GM19468 (cell line): ENCODE measurements around the gene YBX1.
"Not testable (repeated sequence)": the region's sequence is repeated elsewhere in the genome, so short reads cannot be mapped to it uniquely, and the experiment has no call there.

Source experiments
- ATAC-seq: cut with Tn5 transposase; IDR thresholded peaks from one replicate; pipeline ENCODE4 v1.9.1; 2021; ENCODE audit warnings: mild to moderate bottlenecking, moderate library complexity, moderate number of reproducible peaks; ENCODE audit not compliant: unreplicated experiment; ENCODE audit errors: extremely low read depth

YBX1 gene

DNA sequence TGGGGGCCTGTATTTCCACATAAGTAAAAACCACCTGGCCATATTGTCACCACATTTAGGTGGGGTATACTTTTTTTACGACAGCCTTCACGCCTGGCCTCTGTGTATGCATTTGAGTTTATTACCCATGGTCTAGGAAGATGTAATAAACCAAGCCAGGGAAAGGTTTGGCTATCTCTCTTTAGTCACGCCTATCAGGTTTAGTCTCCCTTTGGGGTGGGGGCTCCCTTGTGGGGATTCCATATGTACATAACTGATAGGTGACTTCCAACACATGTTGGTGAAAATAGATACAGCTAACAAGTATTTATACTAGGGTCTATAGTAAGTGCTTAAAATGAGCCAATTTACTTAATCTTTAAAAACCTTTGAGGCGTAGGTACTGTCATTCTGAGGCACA, 4.2 kb downstream of the YBX1 start:
- ATAC-seq = no peak

DNA sequence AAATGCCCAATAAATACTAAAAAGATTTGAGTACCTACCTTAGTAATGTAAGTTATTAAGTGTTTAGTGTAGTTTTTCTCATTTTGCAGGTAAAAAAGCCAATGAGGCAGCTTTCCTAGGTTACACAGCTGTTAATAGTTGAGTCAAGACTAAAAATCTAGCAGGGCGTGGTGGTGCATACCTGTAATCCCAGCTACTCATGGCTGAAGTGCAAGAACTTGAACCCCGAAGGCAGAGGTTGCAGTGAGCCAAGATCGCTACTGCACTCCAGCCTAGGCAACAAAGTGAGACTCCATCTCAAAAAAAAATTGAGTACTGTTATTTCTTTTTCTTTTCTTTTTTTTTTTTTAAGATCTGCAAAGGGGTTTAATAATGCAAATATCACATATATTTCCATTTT, 7.7 kb downstream of the YBX1 start:
- ATAC-seq = no peak

DNA sequence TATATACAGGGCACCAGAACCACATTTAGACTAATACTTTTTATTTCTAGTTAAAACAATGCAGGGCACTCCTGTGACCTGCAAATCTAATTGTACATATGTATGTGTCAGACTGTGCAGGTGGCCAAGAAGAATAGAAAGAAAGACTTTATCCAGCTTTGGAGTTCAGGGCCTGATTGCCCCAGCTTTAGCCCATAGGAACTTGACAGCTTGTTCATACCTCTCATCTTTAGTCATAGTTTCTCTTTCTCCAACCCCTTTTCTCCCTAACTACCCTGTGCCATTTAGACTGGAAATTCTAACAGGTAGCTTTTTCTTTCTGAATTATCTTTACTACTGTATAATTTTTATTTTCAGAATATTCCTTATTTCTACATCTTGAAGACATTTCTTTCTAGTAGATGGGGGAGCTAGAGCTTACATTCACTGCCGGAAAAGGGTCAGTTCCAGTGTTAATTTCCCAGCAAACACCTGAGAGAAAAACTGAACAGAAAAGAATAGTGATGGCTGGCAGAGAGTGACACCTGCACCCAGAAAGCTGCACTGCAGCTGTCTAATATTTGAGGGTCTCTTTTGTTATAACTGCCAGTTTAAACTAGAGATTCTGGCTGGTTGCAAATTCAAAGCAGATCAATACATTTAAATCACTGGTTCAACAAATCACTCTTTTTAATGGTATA, 8.4 kb downstream of the YBX1 start:
- ATAC-seq = no peak

DNA sequence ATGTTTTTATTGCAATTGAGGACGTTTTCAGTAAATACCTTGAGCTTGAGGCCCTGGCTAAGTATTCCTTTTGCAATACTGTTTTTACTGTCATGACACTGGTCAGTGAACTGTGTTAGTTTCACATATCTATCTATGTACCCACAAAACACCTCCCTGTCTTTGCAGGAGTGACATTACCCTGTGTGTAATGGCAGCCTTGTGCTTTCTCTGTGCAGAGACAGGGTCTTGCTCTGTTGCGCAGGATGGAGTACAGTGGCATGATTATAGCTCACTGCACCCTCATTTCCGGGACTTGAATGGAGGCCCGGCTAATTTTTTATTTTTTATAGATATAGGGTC, 8.9 kb downstream of the YBX1 start:
- ATAC-seq = no peak

DNA sequence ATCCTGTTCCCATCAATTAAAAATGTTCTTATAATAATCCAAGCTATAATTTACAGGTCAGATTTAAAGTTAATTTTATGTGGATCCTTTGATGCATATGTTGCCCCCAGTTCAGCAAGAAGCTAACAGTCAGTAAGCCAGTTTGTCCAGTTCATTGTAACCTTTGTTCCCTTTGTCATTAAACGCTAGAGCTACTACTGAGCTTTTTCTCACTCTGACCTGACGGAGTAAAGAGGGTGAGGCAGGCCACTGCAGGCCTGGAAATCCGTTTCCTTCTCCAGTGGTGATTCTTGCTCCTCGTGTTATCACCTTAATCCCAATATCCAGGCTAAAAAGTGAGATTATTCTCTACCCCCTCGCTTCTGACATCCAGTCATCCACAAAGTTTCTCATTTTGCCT, 10.2 kb downstream of the YBX1 start:
- no peak for ATAC-seq

DNA sequence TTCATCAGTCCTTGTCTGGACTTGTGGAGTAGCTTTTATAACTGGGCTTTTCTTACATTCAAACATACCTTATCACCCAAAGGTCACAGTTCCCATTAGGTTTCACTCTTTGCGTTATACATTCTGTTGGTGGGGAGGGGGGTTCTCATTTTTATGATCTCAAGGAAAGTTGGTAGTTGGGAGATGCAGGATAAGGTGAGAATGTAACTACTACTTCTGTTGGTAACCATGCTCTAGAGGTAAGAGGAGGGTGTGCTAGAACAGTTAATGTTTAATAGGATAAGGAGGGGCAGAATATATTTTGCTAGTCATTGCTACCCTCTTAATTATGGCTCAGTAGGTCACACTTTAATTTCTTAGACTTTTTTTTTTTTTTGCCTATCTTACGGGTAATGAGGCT, 10.7 kb downstream of the YBX1 start:
- no peak for ATAC-seq

DNA sequence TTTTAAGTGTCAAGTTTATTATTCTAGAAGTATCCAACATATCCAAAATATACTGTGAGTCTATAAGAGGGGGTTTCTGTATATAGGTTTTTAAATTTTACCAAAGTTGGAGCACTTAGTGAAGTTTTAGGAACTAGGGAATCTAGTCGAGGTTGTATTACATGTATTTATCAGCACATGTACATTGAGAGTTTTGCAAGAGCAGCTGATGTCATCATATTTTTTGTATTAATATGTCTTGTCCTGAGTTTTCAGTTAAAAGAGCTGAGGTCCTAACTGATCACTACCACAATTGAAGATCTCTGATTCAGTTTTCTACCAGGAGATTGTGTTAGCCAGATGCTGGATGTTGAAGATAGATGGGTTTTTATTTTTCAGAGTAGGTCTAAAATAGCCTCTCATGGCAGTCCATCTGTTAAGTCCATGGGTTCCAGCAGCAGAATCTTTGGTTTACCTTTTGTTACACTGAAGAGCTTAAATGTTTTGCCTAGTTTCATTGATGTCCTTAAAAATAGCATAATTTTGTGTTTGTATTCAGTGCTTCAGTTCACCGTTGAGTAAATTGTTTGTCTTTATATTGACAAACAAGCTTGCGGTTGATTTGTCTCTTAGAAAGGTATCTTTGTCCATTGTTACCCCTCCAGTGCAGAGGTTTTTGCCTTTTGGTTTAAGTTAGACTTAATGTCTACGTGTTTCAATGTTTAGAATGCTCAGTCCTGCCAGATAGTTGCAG, 16.0 kb downstream of the YBX1 start:
- ATAC-seq = no peak

DNA sequence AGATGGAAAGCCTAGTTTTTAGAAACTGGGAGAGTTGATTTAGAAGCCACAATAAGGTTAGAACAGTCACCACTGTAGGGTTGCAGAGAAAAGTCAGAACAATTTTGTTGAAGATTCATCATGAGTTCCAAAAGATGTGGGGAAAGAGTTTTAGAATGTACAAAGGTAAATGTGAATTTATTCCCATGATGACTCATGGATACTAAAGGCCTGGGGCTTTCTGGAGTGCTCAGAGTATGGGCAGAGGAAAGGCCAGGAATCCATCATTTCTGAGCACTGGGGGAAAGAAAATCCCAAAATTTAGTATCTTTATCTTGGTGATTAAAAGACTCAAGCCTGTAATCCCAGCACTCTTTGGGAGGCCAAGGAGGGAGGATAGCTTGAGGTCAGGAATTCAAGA, 17.8 kb downstream of the YBX1 start:
- ATAC-seq = no peak

DNA sequence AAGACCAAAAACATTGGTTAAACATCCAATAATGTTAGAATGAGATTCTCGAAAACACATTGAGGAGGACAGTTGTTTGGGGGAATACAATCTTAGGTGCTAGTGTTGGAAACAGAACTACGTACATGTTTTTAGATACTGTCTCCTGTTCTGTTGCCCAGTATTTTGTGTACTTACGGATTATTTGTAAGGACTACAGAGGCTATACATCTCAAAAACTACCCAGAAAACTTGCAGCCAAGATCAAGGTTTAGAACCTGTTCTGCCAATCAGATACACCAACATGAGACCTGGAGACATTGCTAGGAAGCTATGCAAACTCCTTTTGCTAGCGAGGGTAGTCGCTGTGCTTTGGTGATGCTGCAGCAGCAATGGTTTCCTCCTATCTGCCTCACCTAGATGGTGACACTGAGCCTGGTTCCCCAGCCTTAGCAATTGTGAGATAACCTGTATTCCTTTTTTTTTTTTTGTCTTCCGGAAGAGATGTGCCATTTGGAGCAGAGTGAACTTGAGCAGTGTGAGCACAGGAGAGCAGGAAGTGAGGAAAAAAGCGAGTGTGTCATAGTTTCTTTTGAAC, 21.8 kb downstream of the YBX1 start:
- ATAC-seq = no peak

DNA sequence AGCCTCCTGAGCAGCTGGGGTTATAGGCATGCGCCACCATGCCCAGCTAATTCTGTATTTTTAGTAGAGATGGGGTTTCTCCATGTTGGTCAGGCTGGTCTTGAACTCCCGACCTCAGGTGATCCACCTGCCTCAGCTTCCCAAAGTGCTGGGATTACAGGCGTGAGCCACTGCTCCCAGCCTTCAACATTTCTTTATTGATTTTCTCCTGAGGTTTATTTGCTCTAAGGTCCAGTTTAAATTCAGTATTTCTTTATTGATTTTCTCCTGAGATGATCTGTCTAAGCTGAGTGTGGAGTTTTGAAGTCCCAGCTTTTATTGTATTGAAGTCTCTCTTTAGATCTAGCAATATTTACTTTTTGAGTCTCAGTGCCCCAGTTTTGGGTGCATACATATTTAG, 30.6 kb downstream of the YBX1 start:
- not testable (repeated sequence) for ATAC-seq

DNA sequence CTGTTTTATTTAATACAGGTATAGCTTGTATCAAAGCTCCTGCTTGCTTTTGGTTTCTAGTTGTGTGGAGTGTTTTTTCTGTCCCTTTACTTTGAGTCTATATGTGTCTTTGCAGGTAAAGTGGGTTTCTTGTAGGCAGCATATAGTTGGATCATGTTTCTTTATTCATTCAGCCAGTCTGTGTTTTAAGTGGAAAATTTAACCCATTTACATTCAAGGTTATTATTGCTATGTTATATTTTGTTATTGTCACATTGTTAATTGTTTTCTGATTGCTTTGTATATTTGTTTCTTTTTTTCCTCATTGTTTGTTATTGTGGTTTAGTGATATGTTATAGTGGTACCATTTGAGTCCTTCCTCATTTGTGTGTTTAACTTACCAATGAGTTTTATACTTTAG, 31.1 kb downstream of the YBX1 start:
- ATAC-seq = no peak

DNA sequence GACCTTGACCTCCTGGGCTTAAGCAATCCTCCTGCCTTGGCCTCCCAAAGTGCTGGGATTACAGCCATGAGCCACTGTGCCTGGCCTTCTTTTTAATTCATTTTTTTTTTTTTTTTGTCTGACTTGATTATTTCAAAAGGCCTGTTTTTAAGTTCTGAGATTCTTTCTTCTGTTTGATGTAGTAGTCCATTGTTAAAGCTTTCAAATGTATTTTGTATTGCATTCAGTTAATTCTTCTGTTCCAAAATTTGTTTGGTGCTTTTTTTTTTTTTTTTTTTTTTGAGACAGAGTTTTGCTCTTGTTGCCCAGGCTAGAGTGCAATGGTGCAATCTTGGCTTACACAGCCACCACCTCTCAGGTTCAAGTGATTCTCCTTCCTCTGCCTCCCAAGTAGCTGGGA, 32.2 kb downstream of the YBX1 start:
- not testable (repeated sequence) for ATAC-seq

DNA sequence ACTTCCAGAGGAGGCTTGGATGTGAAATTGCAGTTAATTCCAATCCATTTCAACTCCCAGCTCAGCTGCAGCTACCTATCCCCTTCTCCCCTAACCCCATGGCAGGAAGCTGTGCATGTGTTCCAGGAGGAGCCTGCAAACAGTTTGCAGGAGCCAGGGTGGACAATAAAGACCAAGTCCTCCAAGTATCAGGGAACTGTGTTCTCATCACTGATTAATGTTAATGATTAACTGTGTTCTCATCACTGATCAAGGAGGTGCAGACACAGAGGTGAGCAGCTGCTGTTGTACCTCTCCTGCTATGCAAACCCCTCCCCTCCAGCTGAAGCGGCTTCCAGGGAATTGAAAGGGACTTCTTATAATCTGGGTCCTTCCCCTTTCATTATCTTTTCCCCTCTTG, 38.6 kb downstream of the YBX1 start:
- no peak for ATAC-seq

DNA sequence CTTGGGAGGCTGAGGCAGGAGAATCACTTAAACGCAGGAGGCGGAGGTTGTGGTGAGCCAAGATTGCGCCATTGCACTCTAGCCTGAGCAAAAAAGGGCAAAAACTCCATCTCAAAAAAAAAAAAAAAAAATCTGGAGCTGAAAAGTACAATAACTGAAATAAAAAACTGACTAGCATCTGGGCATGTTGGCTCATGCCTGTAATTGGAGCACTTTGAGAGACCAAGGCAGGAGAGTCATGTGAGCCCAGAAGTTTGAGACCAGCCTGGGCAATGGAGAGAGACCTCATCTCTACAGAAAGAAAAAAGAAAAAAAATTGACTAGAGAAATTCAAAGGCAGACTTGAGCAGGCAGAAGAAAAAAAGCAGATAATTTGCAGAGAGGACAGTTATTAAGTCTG, 39.7 kb downstream of the YBX1 start:
- no peak for ATAC-seq

DNA sequence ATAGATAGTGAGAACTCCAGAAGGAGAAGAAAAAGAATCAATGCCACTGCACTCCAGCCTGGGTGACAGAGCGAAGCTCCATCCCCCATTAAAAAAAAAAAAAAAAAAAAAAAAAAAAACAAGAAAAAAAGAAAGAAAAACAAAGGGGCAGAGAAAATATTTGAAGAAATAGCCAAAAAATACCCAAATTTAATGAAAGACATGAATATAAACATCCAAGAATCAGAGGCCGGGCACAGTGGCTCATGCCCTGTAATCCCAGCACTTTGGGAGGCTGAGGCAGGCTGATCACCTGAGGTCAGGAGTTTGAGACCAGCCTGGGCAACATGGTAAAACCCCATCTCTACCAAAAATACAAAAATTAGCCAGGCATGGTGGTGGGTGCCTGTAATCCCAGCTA, 40.2 kb downstream of the YBX1 start:
- ATAC-seq = not testable (repeated sequence)

DNA sequence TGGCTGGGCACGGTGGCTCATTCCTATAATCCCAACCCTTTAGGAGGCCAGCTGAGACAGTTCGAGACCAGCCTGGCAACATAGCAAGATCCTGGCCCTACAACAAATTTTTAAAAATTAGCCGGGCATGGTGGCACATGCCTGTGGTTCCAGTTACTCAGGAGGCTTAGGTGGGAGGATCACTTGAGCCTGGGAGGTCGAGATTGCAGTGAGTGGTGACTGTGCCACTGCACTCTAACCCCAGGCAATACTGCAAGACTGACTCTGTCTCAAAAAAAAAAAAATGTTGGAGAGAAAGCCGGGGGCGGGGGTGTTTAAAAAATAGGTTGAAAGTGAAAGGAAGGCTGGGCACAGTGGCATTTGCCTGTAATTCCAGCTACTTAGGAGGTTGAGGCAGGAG, 41.3 kb downstream of the YBX1 start:
- ATAC-seq = no peak

DNA sequence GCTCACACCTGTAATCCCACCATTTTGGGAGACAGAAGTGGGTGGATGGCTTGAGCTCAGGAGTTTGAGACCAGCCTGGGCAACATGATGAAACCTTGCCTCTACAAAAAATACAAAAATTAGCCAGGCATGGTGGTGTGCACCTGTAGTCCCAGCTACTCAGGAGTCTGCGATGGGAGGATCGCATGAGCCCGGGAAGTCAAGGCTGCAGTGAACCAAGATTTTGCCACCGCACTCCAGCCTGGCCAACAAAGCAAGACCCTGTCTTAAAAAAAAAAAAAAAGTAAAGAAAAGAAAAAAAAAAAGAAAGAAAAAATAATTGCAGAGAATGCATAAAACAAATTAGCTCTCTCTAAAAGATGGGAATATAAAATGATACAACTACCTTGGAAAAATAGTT, 43.6 kb downstream of the YBX1 start:
- not testable (repeated sequence) for ATAC-seq

DNA sequence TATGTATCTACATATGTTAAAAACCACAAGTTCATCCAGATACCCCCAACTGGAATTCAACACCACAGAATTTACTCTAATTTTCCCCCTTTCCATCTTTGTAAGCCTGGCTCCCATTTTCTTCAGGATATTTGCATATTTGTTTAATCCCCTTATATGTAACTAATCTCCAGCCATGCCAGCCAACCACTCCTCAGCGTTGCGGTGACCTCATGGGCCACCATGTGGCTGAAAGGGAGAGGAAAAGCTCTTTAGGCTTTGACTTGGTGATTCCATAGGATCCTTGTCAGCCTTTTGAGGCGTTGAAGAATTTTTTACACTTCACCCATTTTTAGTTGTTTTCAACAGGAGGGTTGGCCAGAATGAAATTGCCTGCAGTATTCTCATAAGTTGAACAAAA, 47.8 kb downstream of the YBX1 start:
- ATAC-seq = no peak

DNA sequence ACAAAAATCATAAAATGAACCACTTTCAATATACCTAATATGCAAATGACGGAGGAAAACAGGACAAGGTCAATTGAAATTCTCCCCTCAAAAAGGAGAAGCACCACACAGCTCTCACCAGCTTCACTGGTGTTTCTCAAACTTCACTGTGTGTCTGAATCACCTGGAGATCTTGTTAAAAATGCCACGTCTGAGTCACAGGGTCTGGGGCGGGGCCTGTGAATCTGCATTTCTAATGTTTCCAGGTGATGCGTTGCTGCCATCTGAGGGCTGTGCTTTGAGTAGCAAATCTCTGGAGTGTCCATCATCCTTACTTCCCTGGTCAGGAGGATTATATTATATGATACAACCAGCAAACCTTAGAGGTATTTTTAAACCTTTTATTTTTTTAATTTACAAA, 48.8 kb downstream of the YBX1 start:
- ATAC-seq = no peak

DNA sequence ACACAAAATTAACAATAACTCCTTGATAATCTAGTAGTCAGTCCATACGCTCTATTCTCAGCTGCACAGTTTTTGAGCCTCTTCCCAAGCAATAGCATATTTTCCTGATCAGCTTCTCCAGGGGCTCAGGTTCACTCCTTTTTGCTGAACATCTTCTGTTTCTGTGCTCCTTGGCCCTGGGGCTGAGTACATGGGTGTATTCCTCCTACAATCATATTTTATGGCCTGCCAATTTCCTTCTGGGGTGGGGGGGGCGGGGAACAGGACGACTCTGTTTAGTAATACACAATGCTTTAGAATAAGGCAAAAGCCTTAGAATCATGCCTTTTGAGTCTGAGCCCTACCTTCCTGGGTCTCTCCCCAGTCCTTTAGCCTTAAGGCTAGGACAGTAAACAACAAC, 49.4 kb downstream of the YBX1 start:
- ATAC-seq = no peak

DNA sequence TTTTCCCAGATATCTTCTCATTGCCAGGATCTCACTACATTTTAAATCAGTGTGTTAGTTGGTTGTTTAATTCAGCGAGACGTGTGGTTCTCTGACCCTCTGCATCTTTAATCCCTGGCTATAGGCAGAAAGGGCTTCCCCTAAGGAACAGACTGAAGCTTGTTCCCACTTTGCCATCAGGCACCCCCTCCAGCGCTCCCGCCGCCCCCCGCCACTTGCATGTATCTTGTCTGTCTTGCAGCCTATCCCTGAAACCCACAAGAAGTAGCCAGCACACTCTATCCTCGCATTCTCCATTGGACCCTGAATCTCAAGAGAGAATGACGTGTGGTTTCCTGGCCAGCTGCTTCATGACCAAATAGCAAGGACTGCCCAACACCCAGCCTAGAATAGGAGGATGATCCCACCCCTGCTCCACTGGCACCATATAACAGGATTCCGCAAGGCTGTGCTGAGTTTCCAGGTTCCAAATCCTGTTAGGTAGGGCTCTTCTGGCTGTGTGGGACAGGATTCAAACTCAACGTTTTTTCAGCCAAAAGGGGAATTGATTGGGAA, 50.0 kb downstream of the YBX1 start:
- ATAC-seq = no peak
